Mesenchymal stem cell (in vitro differentiated cells and primary cell): ENCODE data around the gene NR1I3.

ENCODE experiments used
- DNase-seq: peaks from one replicate; pipeline ENCODE4 v3.0.0-alpha.2; 2013
- H2AFZ ChIP-seq: one replicate; pipeline ENCODE4 v1.6.1; 2013; ENCODE audit warnings: low read depth, mild to moderate bottlenecking, control low read depth, inconsistent platforms, low read length, moderate library complexity
- H2AK5ac ChIP-seq: 2 replicates; pipeline ENCODE4 v1.6.1; 2013; ENCODE audit warnings: low read length, moderate library complexity, mild to moderate bottlenecking, inconsistent platforms; ENCODE audit not compliant: severe bottlenecking
- H2BK120ac ChIP-seq: one replicate; pipeline ENCODE4 v1.6.1; 2013; ENCODE audit warnings: low read depth, mild to moderate bottlenecking, inconsistent platforms, low read length, moderate library complexity
- H2BK12ac ChIP-seq, 2 experiments: one replicate each; pipeline ENCODE4 v1.6.1; 2013; ENCODE audit warnings: inconsistent platforms in 2 of 2, low read length in 2 of 2, mild to moderate bottlenecking in 2 of 2, moderate library complexity in 2 of 2, control low read depth in 1 of 2
- H2BK15ac ChIP-seq: one replicate; pipeline ENCODE4 v1.6.1; 2013; ENCODE audit warnings: mild to moderate bottlenecking, low read depth, inconsistent platforms; ENCODE audit not compliant: poor library complexity, severe bottlenecking
- H2BK5ac ChIP-seq: 2 replicates; pipeline ENCODE4 v1.6.1; 2013; ENCODE audit warnings: low read depth, mild to moderate bottlenecking, low read length, control low read depth, inconsistent platforms; ENCODE audit not compliant: poor library complexity, severe bottlenecking
- H3K14ac ChIP-seq, 2 experiments: one replicate each; pipeline ENCODE4 v1.6.1; 2013; ENCODE audit warnings: inconsistent platforms in 2 of 2, low read length in 2 of 2, control low read depth in 1 of 2, mild to moderate bottlenecking in 1 of 2, moderate library complexity in 1 of 2
- H3K18ac ChIP-seq, 2 experiments: one replicate each; pipeline ENCODE4 v1.6.1; 2013; ENCODE audit warnings: inconsistent platforms in 2 of 2, low read length in 2 of 2, control low read depth in 1 of 2, low read depth in 1 of 2, mild to moderate bottlenecking in 1 of 2
- H3K23ac ChIP-seq, 2 experiments: one replicate each; pipeline ENCODE4 v1.6.1; 2013; ENCODE audit warnings: inconsistent platforms in 2 of 2, low read length in 2 of 2, mild to moderate bottlenecking in 2 of 2, moderate library complexity in 2 of 2, control low read depth in 1 of 2
- H3K27ac ChIP-seq: 2 replicates; pipeline ENCODE4 v1.5.1; 2013; ENCODE audit warnings: mild to moderate bottlenecking, moderate library complexity, low read length, control low read depth, inconsistent platforms; ENCODE audit not compliant: poor library complexity, severe bottlenecking
- H3K27me3 ChIP-seq, 2 experiments: 2 replicates each; pipeline versions ENCODE4 v1.6.1 to v1.7.0; 2013; ENCODE audit warnings: low read length in 2 of 2, mild to moderate bottlenecking in 2 of 2, moderate library complexity in 2 of 2, control low read depth in 1 of 2, inconsistent platforms in 1 of 2; ENCODE audit not compliant: control insufficient read depth in 1 of 2, insufficient read depth in 1 of 2
- H3K36me3 ChIP-seq, 2 experiments: 2 replicates each; pipeline versions ENCODE4 v1.6.1 to v1.7.0; 2013; ENCODE audit warnings: low read length in 2 of 2, control low read depth in 1 of 2, inconsistent platforms in 1 of 2, low read depth in 1 of 2, mild to moderate bottlenecking in 1 of 2; ENCODE audit not compliant: insufficient read depth in 2 of 2, control insufficient read depth in 1 of 2
- H3K4ac ChIP-seq, 2 experiments: one replicate each; pipeline ENCODE4 v1.6.1; 2013; ENCODE audit warnings: inconsistent platforms in 2 of 2, low read length in 2 of 2, mild to moderate bottlenecking in 2 of 2, moderate library complexity in 2 of 2, control low read depth in 1 of 2, low read depth in 1 of 2
- H3K4me1 ChIP-seq: 2 replicates; pipeline ENCODE4 v1.6.1; 2013; ENCODE audit warnings: low read depth, low read length, control low read depth; ENCODE audit not compliant: control insufficient read depth, insufficient read depth
- H3K4me2 ChIP-seq: 2 replicates; pipeline ENCODE4 v1.6.1; 2013; ENCODE audit warnings: low read length, mild to moderate bottlenecking, inconsistent platforms; ENCODE audit not compliant: poor library complexity, severe bottlenecking
- H3K4me3 ChIP-seq, 2 experiments: 2 replicates each; pipeline versions ENCODE4 v1.5.1 to v1.7.0; 2013; ENCODE audit warnings: low read length in 2 of 2, mild to moderate bottlenecking in 2 of 2, control low read depth in 1 of 2, low read depth in 1 of 2; ENCODE audit not compliant: insufficient read depth in 1 of 2
- H3K79me1 ChIP-seq: replicated peaks from 2 replicates; pipeline ENCODE4 v1.6.1; 2013; ENCODE audit warnings: mild to moderate bottlenecking, control low read depth, low read length, inconsistent platforms; ENCODE audit not compliant: poor library complexity, severe bottlenecking
- H3K9ac ChIP-seq: 2 replicates; pipeline ENCODE4 v1.7.0; 2013; ENCODE audit warnings: mild to moderate bottlenecking, low read length, moderate library complexity
- H3K9me3 ChIP-seq: 2 replicates; pipeline ENCODE4 v1.7.0; 2013; ENCODE audit warnings: mild to moderate bottlenecking, low read length; ENCODE audit not compliant: control insufficient read depth
- H4K8ac ChIP-seq: one replicate; pipeline ENCODE4 v1.6.1; 2013; ENCODE audit warnings: inconsistent platforms, mild to moderate bottlenecking, low read length, moderate library complexity
- H4K91ac ChIP-seq: one replicate; pipeline ENCODE4 v1.6.1; 2013; ENCODE audit warnings: mild to moderate bottlenecking, low read length, inconsistent platforms
- WGBS: methylation state at CpG from one replicate; pipeline ENCODE4 v1.1.7; 2013; ENCODE audit warnings: mixed read lengths; 5-methylcytosine and 5-hydroxymethylcytosine counted together

NR1I3 gene

GRCh38 chr1:161192476-161193465 is 45.2 kb downstream of the NR1I3 start:
- Histone ChIP-seq H3K9ac (peak overlapping the region; percentile 51), H3K9me3 (no peaks in the 10 kb centered on the region), H3K27me3 (no peaks in the 10 kb centered on the region), H2AK5ac (no peak overlapping the region), H3K27ac (no peak overlapping the region), H2AFZ (no peak overlapping the region), H3K36me3 (peaks cover 2 to 55% of the 10 kb centered on the region in 2 experiments), H4K91ac (peak overlapping the region; percentile 77), H2BK120ac (no peak overlapping the region), H2BK12ac (no peak overlapping the region), H3K79me1 (no peaks in the 10 kb centered on the region), H2BK5ac (no peak overlapping the region), H3K4me3 (no peak overlapping the region), H3K18ac (peak overlapping the region in 1 of 2 experiments; percentile 10), H3K4ac (peak overlapping the region in 1 of 2 experiments; percentile 47), H2BK15ac (no peak overlapping the region), H3K4me2 (no peak overlapping the region), H4K8ac (peak overlapping the region; percentile 79), H3K14ac (no peak overlapping the region), H3K23ac (no peak overlapping the region), H3K4me1 (peaks cover under 1% of the 10 kb centered on the region)
- whole genome bisulfite sequencing: 62% methylated on average over 15 of the region's 15 CpGs
- DNase-seq: peak; percentile 77

GRCh38 chr1:161191971-161192370 is 46.0 kb downstream of the NR1I3 start:
- Histone ChIP-seq H3K4me1 (no peaks in the 10 kb centered on the region), H3K79me1 (no peaks in the 10 kb centered on the region), H3K18ac (no peak overlapping the region), H3K9me3 (no peaks in the 10 kb centered on the region), H3K27me3 (no peaks in the 10 kb centered on the region), H4K91ac (no peak overlapping the region), H2AK5ac (no peak overlapping the region), H3K4ac (no peak overlapping the region), H2BK5ac (no peak overlapping the region), H2AFZ (no peak overlapping the region), H3K14ac (no peak overlapping the region), H3K4me3 (no peak overlapping the region), H3K4me2 (no peak overlapping the region), H3K27ac (no peak overlapping the region), H2BK15ac (no peak overlapping the region), H3K23ac (no peak overlapping the region), H3K9ac (peak overlapping the region; percentile 35), H3K36me3 (peaks cover 2 to 55% of the 10 kb centered on the region in 2 experiments), H2BK120ac (no peak overlapping the region), H2BK12ac (no peak overlapping the region), H4K8ac (no peak overlapping the region)
- 91% methylated on average over 6 of the region's 8 CpGs for WGBS
- no peak for DNase-seq

- H3K4me3 ChIP-seq: no peak overlapping the region
- no peak overlapping the region for H3K14ac ChIP-seq
- no peak overlapping the region for H3K27ac ChIP-seq
- no peaks in the 10 kb centered on the region for H3K9me3 ChIP-seq
- H3K18ac ChIP-seq: no peak overlapping the region
- no peak for DNase-seq
- no peak overlapping the region for H2AFZ ChIP-seq
- H2BK120ac ChIP-seq: no peak overlapping the region
- H3K9ac ChIP-seq: peak overlapping the region; percentile 33
- H2BK5ac ChIP-seq: no peak overlapping the region
- H3K4me2 ChIP-seq: no peak overlapping the region
- H3K23ac ChIP-seq: peak overlapping the region in 1 of 2 experiments; percentile 66
- H2BK12ac ChIP-seq: no peak overlapping the region
- H3K4ac ChIP-seq: no peak overlapping the region
- H3K27me3 ChIP-seq: no peaks in the 10 kb centered on the region
- H3K79me1 ChIP-seq: no peaks in the 10 kb centered on the region
- no peak overlapping the region for H4K91ac ChIP-seq
- no peak overlapping the region for H2AK5ac ChIP-seq
- H2BK15ac ChIP-seq: no peak overlapping the region
- WGBS: 80% methylated on average over 22 of the region's 22 CpGs
- H3K4me1 ChIP-seq: no peaks in the 10 kb centered on the region
- no peak overlapping the region for H4K8ac ChIP-seq
- H3K36me3 ChIP-seq: peaks cover 2 to 52% of the 10 kb centered on the region in 2 experiments
Measured at GRCh38 chr1:161190962-161191521, 47.0 kb downstream of the NR1I3 start.

DNA sequence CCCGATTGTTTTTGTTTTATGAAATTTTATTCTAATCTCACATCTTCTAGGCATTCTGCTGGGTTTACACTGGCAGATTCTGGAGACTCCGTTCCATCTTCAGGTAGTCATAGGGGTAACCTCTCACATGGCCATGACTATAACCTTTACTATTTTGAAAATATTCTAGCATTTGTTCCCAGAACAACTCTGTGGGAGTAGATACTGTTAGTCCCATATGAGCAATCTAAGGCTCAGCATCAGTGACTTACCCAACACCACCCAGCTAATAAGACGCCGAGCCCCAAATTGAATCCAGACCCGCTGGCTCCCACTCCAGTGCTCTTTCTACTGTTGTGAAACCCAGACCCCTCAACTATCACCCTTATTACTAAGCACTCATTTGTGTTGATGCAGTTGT is 49.0 kb downstream of the NR1I3 start:
- no peak overlapping the region for H3K4me3 ChIP-seq
- H3K27me3 ChIP-seq: no peaks in the 10 kb centered on the region
- H3K4me1 ChIP-seq: peaks cover 2% of the 10 kb centered on the region
- H3K14ac ChIP-seq: no peak overlapping the region
- peaks cover 2 to 34% of the 10 kb centered on the region in 2 experiments for H3K36me3 ChIP-seq
- no peak overlapping the region for H3K18ac ChIP-seq
- no peak for DNase-seq
- H2BK5ac ChIP-seq: no peak overlapping the region
- peak overlapping the region; percentile 74 for H3K9ac ChIP-seq
- no peak overlapping the region for H3K4me2 ChIP-seq
- no peak overlapping the region for H4K8ac ChIP-seq
- H3K27ac ChIP-seq: no peak overlapping the region
- H2BK120ac ChIP-seq: no peak overlapping the region
- no peak overlapping the region for H3K4ac ChIP-seq
- H2BK12ac ChIP-seq: no peak overlapping the region
- no peaks in the 10 kb centered on the region for H3K79me1 ChIP-seq
- no peak overlapping the region for H3K23ac ChIP-seq
- no peaks in the 10 kb centered on the region for H3K9me3 ChIP-seq
- no peak overlapping the region for H4K91ac ChIP-seq
- WGBS: 100% methylated on average over 5 of the region's 5 CpGs
- no peak overlapping the region for H2BK15ac ChIP-seq
- no peak overlapping the region for H2AFZ ChIP-seq
- H2AK5ac ChIP-seq: no peak overlapping the region
